Measurements from ENCODE around the gene PTCH1.

PTCH1 gene

GRCh38 chr9:95462249-95463147, 54.3 kb downstream of the PTCH1 start:
- H3K9ac ChIP-seq (ENCODE audit: low read length): peak overlapping the region; percentile 57; the same call in 1 of the 2 replicates
- no peaks in the 10 kb centered on the region for H3K79me2 ChIP-seq (ENCODE audit: low read length)
- no peak for TF ChIP-seq EZH2phosphoT487 (IDR thresholded peaks at IDR 0.05; ENCODE audit: low read depth)
- TF ChIP-seq, protein P1, sequence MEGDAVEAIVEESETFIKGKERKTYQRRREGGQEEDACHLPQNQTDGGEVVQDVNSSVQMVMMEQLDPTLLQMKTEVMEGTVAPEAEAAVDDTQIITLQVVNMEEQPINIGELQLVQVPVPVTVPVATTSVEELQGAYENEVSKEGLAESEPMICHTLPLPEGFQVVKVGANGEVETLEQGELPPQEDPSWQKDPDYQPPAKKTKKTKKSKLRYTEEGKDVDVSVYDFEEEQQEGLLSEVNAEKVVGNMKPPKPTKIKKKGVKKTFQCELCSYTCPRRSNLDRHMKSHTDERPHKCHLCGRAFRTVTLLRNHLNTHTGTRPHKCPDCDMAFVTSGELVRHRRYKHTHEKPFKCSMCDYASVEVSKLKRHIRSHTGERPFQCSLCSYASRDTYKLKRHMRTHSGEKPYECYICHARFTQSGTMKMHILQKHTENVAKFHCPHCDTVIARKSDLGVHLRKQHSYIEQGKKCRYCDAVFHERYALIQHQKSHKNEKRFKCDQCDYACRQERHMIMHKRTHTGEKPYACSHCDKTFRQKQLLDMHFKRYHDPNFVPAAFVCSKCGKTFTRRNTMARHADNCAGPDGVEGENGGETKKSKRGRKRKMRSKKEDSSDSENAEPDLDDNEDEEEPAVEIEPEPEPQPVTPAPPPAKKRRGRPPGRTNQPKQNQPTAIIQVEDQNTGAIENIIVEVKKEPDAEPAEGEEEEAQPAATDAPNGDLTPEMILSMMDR (IDR thresholded peaks at IDR 0.05; ENCODE audit: low read depth, low read length): no peak

GRCh38 chr9:95461448-95462248, 55.1 kb downstream of the PTCH1 start:
- Histone ChIP-seq H3K27me3 (ENCODE audit: low read depth, low read length) (no peaks in the 10 kb centered on the region), H3K27ac (ENCODE audit: low read length) (peak overlapping the region; percentile 76), H3K9me3 (ENCODE audit: insufficient read depth, low read length) (no peaks in the 10 kb centered on the region), H4K20me1 (ENCODE audit: insufficient read depth, low read length) (no peaks in the 10 kb centered on the region; the same call in 1 of the 2 replicates), H3K4me2 (ENCODE audit: low read length) (peak overlapping the region; percentile 93), H3K79me2 (ENCODE audit: low read length) (no peaks in the 10 kb centered on the region), H3K36me3 (replicated peaks; ENCODE audit: low read depth, low read length) (peaks cover 42% of the 10 kb centered on the region), H3K9ac (ENCODE audit: low read length) (peak overlapping the region; percentile 57; the same call in 1 of the 2 replicates), H3K4me1 (ENCODE audit: low read length) (peaks cover 31% of the 10 kb centered on the region), H3K4me3 (ENCODE audit: low read length) (peak overlapping the region; percentile 72), H2AFZ (ENCODE audit: low read depth, low read length) (no peak overlapping the region)
- TF ChIP-seq EZH2phosphoT487 (IDR thresholded peaks at IDR 0.05; ENCODE audit: low read depth): no peak
- TF ChIP-seq, protein P1 (IDR thresholded peaks at IDR 0.05; ENCODE audit: low read depth, low read length): no peak

More at GRCh38 chr9:95462249-95463147, 54.3 kb downstream of the PTCH1 start:
- Histone ChIP-seq H3K4me2 (ENCODE audit: low read length) (peak overlapping the region; percentile 93), H4K20me1 (ENCODE audit: insufficient read depth, low read length) (no peaks in the 10 kb centered on the region; the same call in 1 of the 2 replicates), H3K27ac (ENCODE audit: low read length) (peak overlapping the region; percentile 76), H3K27me3 (ENCODE audit: low read depth, low read length) (no peaks in the 10 kb centered on the region), H3K4me1 (ENCODE audit: low read length) (peaks cover 31% of the 10 kb centered on the region), H3K4me3 (ENCODE audit: low read length) (peak overlapping the region; percentile 72), H3K36me3 (replicated peaks; ENCODE audit: low read depth, low read length) (peaks cover 48% of the 10 kb centered on the region), H3K9me3 (ENCODE audit: insufficient read depth, low read length) (no peaks in the 10 kb centered on the region), H2AFZ (ENCODE audit: low read depth, low read length) (no peak overlapping the region)

DNA sequence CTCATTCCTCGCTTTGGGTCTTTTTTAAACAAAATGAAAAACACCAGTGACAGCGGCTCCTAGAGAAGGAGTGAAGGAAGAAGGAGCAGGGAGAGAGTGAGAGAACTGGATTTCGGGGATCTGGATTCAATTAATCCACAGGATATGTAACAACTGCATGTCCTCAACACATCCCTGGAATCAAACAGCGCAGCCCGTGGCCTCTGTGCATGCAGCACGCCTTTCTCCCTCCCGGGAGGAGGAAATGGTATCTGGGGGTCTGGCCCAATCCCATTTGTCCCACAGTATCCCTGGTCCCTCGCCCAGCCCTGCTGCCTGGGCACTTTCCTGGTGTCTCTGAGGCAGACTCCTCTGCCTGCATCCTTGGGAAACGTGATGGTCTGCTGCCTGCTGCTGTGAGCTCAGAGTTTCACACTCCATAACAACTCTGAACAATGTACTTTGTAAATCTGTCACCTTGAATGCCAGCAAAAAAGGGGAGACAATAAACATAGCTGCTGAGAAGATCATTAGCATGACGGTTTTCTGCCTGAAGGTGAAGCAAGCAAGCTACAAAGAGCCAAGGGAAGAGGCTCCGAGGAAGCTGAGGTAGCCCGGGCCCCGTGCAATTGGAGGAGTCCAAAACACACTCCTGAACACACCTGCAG, 56.1 kb downstream of the PTCH1 start:
- TF ChIP-seq, protein P1 (IDR thresholded peaks at IDR 0.05; ENCODE audit: low read depth, low read length): no peak
- TF ChIP-seq EZH2phosphoT487 (IDR thresholded peaks at IDR 0.05; ENCODE audit: low read depth): no peak
- Histone ChIP-seq H3K79me2 (ENCODE audit: low read length) (no peaks in the 10 kb centered on the region), H3K27me3 (ENCODE audit: low read depth, low read length) (no peaks in the 10 kb centered on the region), H3K4me1 (ENCODE audit: low read length) (peaks cover 31% of the 10 kb centered on the region), H3K9ac (ENCODE audit: low read length) (no peak overlapping the region), H3K4me2 (ENCODE audit: low read length) (no peak overlapping the region), H3K9me3 (ENCODE audit: insufficient read depth, low read length) (no peaks in the 10 kb centered on the region), H3K4me3 (ENCODE audit: low read length) (no peak overlapping the region), H3K27ac (ENCODE audit: low read length) (no peak overlapping the region), H3K36me3 (replicated peaks; ENCODE audit: low read depth, low read length) (peaks cover 48% of the 10 kb centered on the region), H4K20me1 (ENCODE audit: insufficient read depth, low read length) (no peaks in the 10 kb centered on the region; the same call in 1 of the 2 replicates), H2AFZ (ENCODE audit: low read depth, low read length) (no peak overlapping the region)
